HepG2 (cell line): ENCODE data around the gene TMEM45A. TPM values are rescaled to one million over a fixed set of nuclear protein-coding genes. Genes with fewer than 3 reads are reported as not detected.
A peak's percentile ranks its signal among the peaks of the same experiment; 100 is the strongest.

Experiments
- CEBPB ChIP-seq: IDR thresholded peaks from 2 replicates; pipeline ENCODE4 v1.6.1; 2011; ENCODE audit warnings: low read depth, low read length, improper control_type of control experiment, borderline replicate concordance
- E2F2 ChIP-seq: sonication (generic); formaldehyde crosslinking; IDR thresholded peaks from 2 replicates; pipeline ENCODE4 v1.4.0; 2020; ENCODE audit warnings: missing genetic modification reagents, borderline replicate concordance
- GMEB1 ChIP-seq: sonication (generic); formaldehyde crosslinking; IDR thresholded peaks from 2 replicates; pipeline ENCODE4 v1.5.1; 2020; ENCODE audit warnings: missing genetic modification reagents, mild to moderate bottlenecking, borderline replicate concordance
- MAFK ChIP-seq, 2 experiments: IDR thresholded peaks in 1 of 2; conservative IDR thresholded peaks in 1 of 2; 2 replicates each; pipeline ENCODE4 v1.6.1; 2011; ENCODE audit warnings: improper control_type of control experiment in 2 of 2, low read length in 2 of 2
- NR2F2 ChIP-seq: IDR thresholded peaks from 2 replicates; pipeline ENCODE4 v1.6.1; 2012; ENCODE audit warnings: low read depth, inconsistent platforms, borderline replicate concordance
- RBAK ChIP-seq: sonication (generic); formaldehyde crosslinking; IDR thresholded peaks from 2 replicates; pipeline ENCODE4 v1.5.1; 2020; ENCODE audit warnings: mild to moderate bottlenecking, missing genetic modification reagents
- RFX5 ChIP-seq: IDR thresholded peaks from 2 replicates; pipeline ENCODE4 v1.6.1; 2011; ENCODE audit warnings: low read depth, low read length, improper control_type of control experiment
- TIGD3 ChIP-seq: sonication (generic); formaldehyde crosslinking; IDR thresholded peaks from 2 replicates; pipeline ENCODE4 v1.5.1; 2020; ENCODE audit warnings: mild to moderate bottlenecking, missing genetic modification reagents, borderline replicate concordance
- USF2 ChIP-seq, 2 experiments: sonication (generic) in 1 of 2; formaldehyde crosslinking in 1 of 2; IDR thresholded peaks; 2 replicates each; pipeline versions ENCODE4 v1.5.1 to v1.6.1; 2011 to 2020; ENCODE audit warnings: borderline replicate concordance in 1 of 2, low read depth in 1 of 2, low read length in 1 of 2, mild to moderate bottlenecking in 1 of 2, missing genetic modification reagents in 1 of 2, moderate library complexity in 1 of 2
- ZBTB4 ChIP-seq: sonication (generic); formaldehyde crosslinking; IDR thresholded peaks from 2 replicates; pipeline ENCODE4 v1.4.0; 2020; ENCODE audit warnings: missing genetic modification reagents, mild to moderate bottlenecking, borderline replicate concordance
- ZKSCAN5 ChIP-seq: sonication (generic); formaldehyde crosslinking; IDR thresholded peaks from 2 replicates; pipeline ENCODE4 v1.5.1; 2020; ENCODE audit warnings: mild to moderate bottlenecking, missing genetic modification reagents
- ZNF253 ChIP-seq: sonication (generic); formaldehyde crosslinking; IDR thresholded peaks from 2 replicates; pipeline ENCODE4 v1.8.0; 2022; ENCODE audit warnings: mild to moderate bottlenecking, missing genetic modification reagents, borderline replicate concordance
- ZNF441 ChIP-seq: sonication (generic); formaldehyde crosslinking; IDR thresholded peaks from 2 replicates; pipeline ENCODE4 v1.7.0; 2021; ENCODE audit warnings: missing genetic modification reagents, borderline replicate concordance
- ZNF484 ChIP-seq: sonication (generic); formaldehyde crosslinking; IDR thresholded peaks from 2 replicates; pipeline ENCODE4 v1.5.1; 2020; ENCODE audit warnings: mild to moderate bottlenecking, low read depth, missing genetic modification reagents, borderline replicate concordance
- ZNF589 ChIP-seq: sonication (generic); formaldehyde crosslinking; conservative IDR thresholded peaks from 2 replicates; pipeline ENCODE4 v1.8.0; 2022; ENCODE audit warnings: mild to moderate bottlenecking, moderate library complexity, missing genetic modification reagents
- ZNF619 ChIP-seq: sonication (generic); formaldehyde crosslinking; IDR thresholded peaks from 2 replicates; pipeline ENCODE4 v1.4.0; 2020; ENCODE audit warnings: mild to moderate bottlenecking, missing genetic modification reagents
- ZNF792 ChIP-seq: IDR thresholded peaks from 2 replicates; pipeline ENCODE4 v1.6.1; 2016
- polyA plus RNA-seq, 8 experiments: library from polyadenylated mRNA; depleted of rRNA in 3 of 8; stranded (reverse) in 7 of 8; unstranded in 1 of 8; fragments of >200 nt; fragmentation: Illumina TruSeq in 4 of 8; extraction: Trizol in 4 of 8; gene quantifications; 2 replicates each; pipeline versions ENCODE4 v1.2.1 to v1.2.3, GENCODE V29; 2011 to 2016; ENCODE audit warnings: low read depth in 4 of 8, missing spikeins in 1 of 8, mixed read lengths in 1 of 8; ENCODE audit not compliant: insufficient read depth in 1 of 8
- total RNA-seq, 5 experiments: library from RNA; depleted of rRNA; stranded (reverse); fragments of >200 nt; fragmentation: Illumina TruSeq; extraction: Trizol; gene quantifications; 2 replicates each; pipeline ENCODE4 v1.2.3, GENCODE V29; 2016; ENCODE audit warnings: low read depth in 1 of 5

TMEM45A gene
- total and polyA plus RNA-seq, 2 of the 13 experiments (the other 11 are each of a cell fraction or from before 2014, with no cell fraction given), result 14.8 to 38.5 TPM

- TF ChIP-seq USF2 (IDR thresholded peaks at IDR 0.05; ENCODE audit: low read depth, low read length), result no peak
- TF ChIP-seq USF2 (CRISPR knock-in tag; IDR thresholded peaks at IDR 0.05; ENCODE audit: borderline replicate concordance), result no peak
- TF ChIP-seq MAFK (conservative IDR thresholded peaks at IDR 0.05 in 1 of 2, IDR thresholded peaks at IDR 0.05 in 1 of 2; ENCODE audit: low read length in 2 of 2), result no peak
- TF ChIP-seq ZNF619 (CRISPR knock-in tag), result no peak
- TF ChIP-seq ZNF484, result no peak
- TF ChIP-seq CEBPB, result no peak
- no peak; the same call in 1 of the 2 replicates for TF ChIP-seq ZNF441
- TF ChIP-seq RFX5, result no peak
- peak; percentile 29; the same call in 1 of the 2 replicates for TF ChIP-seq E2F2 (CRISPR knock-in tag)
- no peak for TF ChIP-seq RBAK (CRISPR knock-in tag)
- peak; percentile 81; the same call in 1 of the 2 replicates for TF ChIP-seq GMEB1 (CRISPR knock-in tag)
- no peak for TF ChIP-seq ZKSCAN5 (CRISPR knock-in tag)
- no peak for TF ChIP-seq ZNF589 (CRISPR knock-in tag)
- no peak for TF ChIP-seq TIGD3 (CRISPR knock-in tag)
- peak; percentile 68; the same call in 1 of the 2 replicates for TF ChIP-seq ZNF792
- TF ChIP-seq ZNF253 (CRISPR knock-in tag), result no peak; the same call in 1 of the 2 replicates
- TF ChIP-seq NR2F2, result no peak
- TF ChIP-seq ZBTB4, result peak; percentile 78; the same call in 1 of the 2 replicates
Observed at GRCh38 chr3:100492059-100493006, at the start of gene TMEM45A (continued).
